Measurements from ENCODE around the gene GJD4. TPM values are rescaled to one million over a fixed set of nuclear protein-coding genes. Genes with fewer than 3 reads are reported as not detected.

Gene GJD4
- total RNA-seq, 1 experiment from 2014 or later, result not detected

GRCh38 chr10:35572583-35572982, 32.6 kb upstream of the GJD4 start:
- no peak for ATAC-seq
- Histone ChIP-seq H3K27ac (ENCODE audit: low read depth, low read length) (no peak overlapping the region), H3K9me2 (ENCODE audit: insufficient read depth) (no peaks in the 10 kb centered on the region), H2AFZ (ENCODE audit: low read depth, low read length, poor library complexity, severe bottlenecking) (no peak overlapping the region), H3K27me3 (ENCODE audit: insufficient read depth, low read length) (no peaks in the 10 kb centered on the region), H3K4me3 (replicated peaks in 1 of 2; ENCODE audit: low read depth in 1 of 2, low read length in 2 of 2) (no peak overlapping the region), H3K4me2 (ENCODE audit: low read length) (no peak overlapping the region), H3K9ac (ENCODE audit: low read length) (no peak overlapping the region), H4K20me1 (ENCODE audit: insufficient read depth) (no peaks in the 10 kb centered on the region; the same call in 1 of the 2 replicates), H3K4me1 (ENCODE audit: control insufficient read depth in 1 of 2, insufficient read depth in 2 of 2, low read length in 2 of 2) (no peaks in the 10 kb centered on the region), H3K79me2 (ENCODE audit: insufficient read depth, low read length) (no peaks in the 10 kb centered on the region), H3K36me3 (ENCODE audit: control insufficient read depth in 1 of 2, insufficient read depth in 2 of 2, low read length in 2 of 2) (no peaks in the 10 kb centered on the region), H3K9me3 (ENCODE audit: control insufficient read depth in 1 of 2, insufficient read depth in 1 of 2, low read depth in 1 of 2, low read length in 2 of 2) (no peaks in the 10 kb centered on the region)
- ChIA-PET CTCF (interaction anchor here (1.0 kb wide), 1 partner anchor 10 kb away, joined by 5 read pairs; no protein-coding TSS in a partner anchor), POLR2A (no interaction called here), RAD21 (ENCODE audit: low non-redundant PET in 1 of 2, low total read pairs in 2 of 2, uncharacterized antibody in 2 of 2, unreplicated experiment in 2 of 2) (no interaction called here)
- no peak for DNase-seq (ENCODE audit: low read depth, low spot score)
- intact Hi-C loops (cut with micrococcal nuclease), result no loop called here
- no TSS peak for BruUV-seq (replicated peaks)
- no peak for TF ChIP-seq CEBPB (IDR thresholded peaks at IDR 0.05; ENCODE audit: low read depth)
- TF ChIP-seq EGR1 (IDR thresholded peaks at IDR 0.05; ENCODE audit: low read depth), result no peak
- TF ChIP-seq SRF (IDR thresholded peaks at IDR 0.05; ENCODE audit: low read depth), result no peak
- no peak for TF ChIP-seq ZNF274 (IDR thresholded peaks at IDR 0.05; ENCODE audit: low read depth, low read length)
- no peak for TF ChIP-seq ZFX (IDR thresholded peaks at IDR 0.05)
- TF ChIP-seq TCF7L2 (IDR thresholded peaks at IDR 0.05; ENCODE audit: borderline replicate concordance, extremely low read depth, insufficient read depth, insufficient read length), result no peak
- no peak for TF ChIP-seq CBX3 (IDR thresholded peaks at IDR 0.05; ENCODE audit: low read depth)
- no peak for TF ChIP-seq CTCF (IDR thresholded peaks at IDR 0.05 in 2 of 3, conservative IDR thresholded peaks at IDR 0.05 in 1 of 3; ENCODE audit: borderline replicate concordance in 1 of 3, insufficient read depth in 1 of 3, low read depth in 2 of 3, low read length in 2 of 3)
- no peak for TF ChIP-seq RAD21 (IDR thresholded peaks at IDR 0.05; ENCODE audit: low read depth)
- TF ChIP-seq EZH2 (IDR thresholded peaks at IDR 0.05), result no peak
- no peak for TF ChIP-seq EZH2phosphoT487 (IDR thresholded peaks at IDR 0.05; ENCODE audit: borderline replicate concordance)
- TF ChIP-seq YY1 (IDR thresholded peaks at IDR 0.05; ENCODE audit: extremely low read depth, insufficient replicate concordance, low read depth, low read length), result no peak
- no peak for TF ChIP-seq ATF3 (IDR thresholded peaks at IDR 0.05)
- TF ChIP-seq POLR2A (IDR thresholded peaks at IDR 0.05; ENCODE audit: borderline replicate concordance, extremely low read depth, insufficient read depth, insufficient read length), result no peak
- no peak for TF ChIP-seq REST (IDR thresholded peaks at IDR 0.05; ENCODE audit: low read depth)
- no peak for TF ChIP-seq ELF1 (IDR thresholded peaks at IDR 0.05; ENCODE audit: borderline replicate concordance, low read depth)
- no peak for TF ChIP-seq FOSL1 (IDR thresholded peaks at IDR 0.05; ENCODE audit: low read depth)
